ENCODE results near the gene CARD19. TPM values are rescaled to one million over a fixed set of nuclear protein-coding genes. Genes with fewer than 3 reads are reported as not detected.

Gene CARD19
- total RNA-seq, 4 donors from 2014 or later, result 12.2 to 68.3 (median 50.3) TPM

- TF ChIP-seq CTCF (IDR thresholded peaks at IDR 0.05; ENCODE audit: low read depth), result no peak
These were observed 18.2 kb upstream of the CARD19 start for GRCh38 chr9:93077811-93078210.

DNA sequence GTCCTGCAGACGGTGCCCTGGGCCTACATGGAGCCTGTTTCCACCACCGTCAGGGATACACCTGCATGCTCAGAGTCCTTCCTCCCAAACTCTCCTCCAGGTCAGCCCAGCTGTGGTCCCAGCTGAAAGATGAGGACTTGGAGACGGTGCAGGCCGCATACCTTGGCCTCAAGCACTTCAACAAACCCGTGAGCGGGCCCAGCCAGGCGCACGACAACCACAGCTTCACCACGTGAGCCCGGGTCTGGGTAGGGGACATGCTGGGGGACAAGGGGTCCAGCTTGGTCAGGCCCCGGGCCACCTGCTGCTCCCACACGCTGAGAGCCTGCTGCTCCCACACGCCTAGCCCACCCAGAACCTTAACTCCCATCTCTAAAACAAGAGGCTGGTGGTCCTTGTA lies 16.6 kb upstream of the CARD19 start:
- TF ChIP-seq CTCF (IDR thresholded peaks at IDR 0.05; ENCODE audit: low read depth), result no peak

- no peak for TF ChIP-seq CTCF (IDR thresholded peaks at IDR 0.05; ENCODE audit: low read depth)
These were observed 15.6 kb upstream of the CARD19 start for GRCh38 chr9:93080406-93080805.

DNA sequence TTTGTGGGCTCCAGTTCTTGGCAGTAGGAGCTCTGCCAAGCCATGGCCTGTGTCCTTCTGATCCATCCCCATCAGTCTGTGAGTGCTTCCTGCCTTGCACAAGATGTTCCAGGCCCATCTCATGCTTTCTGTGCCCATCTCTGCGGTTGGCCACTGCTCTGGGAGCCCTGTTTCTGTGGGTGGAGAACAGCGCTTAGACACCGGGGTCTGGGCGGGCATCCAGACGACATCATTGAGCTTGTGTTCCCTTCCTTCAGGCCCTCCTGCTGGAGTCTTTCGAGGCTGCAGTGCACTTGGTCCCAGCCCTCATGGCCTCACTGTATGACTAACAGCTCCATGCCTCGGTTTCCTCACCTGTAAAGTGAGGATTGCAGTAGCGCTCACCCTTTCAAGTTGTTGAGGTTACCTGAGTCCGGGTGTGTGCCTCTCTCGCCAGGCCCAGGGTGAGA lies 14.9 kb upstream of the CARD19 start:
- no peak for TF ChIP-seq CTCF (IDR thresholded peaks at IDR 0.05; ENCODE audit: low read depth)

GRCh38 chr9:93081931-93082330 lies 14.1 kb upstream of the CARD19 start:
- no peak for TF ChIP-seq CTCF (IDR thresholded peaks at IDR 0.05; ENCODE audit: low read depth)

DNA sequence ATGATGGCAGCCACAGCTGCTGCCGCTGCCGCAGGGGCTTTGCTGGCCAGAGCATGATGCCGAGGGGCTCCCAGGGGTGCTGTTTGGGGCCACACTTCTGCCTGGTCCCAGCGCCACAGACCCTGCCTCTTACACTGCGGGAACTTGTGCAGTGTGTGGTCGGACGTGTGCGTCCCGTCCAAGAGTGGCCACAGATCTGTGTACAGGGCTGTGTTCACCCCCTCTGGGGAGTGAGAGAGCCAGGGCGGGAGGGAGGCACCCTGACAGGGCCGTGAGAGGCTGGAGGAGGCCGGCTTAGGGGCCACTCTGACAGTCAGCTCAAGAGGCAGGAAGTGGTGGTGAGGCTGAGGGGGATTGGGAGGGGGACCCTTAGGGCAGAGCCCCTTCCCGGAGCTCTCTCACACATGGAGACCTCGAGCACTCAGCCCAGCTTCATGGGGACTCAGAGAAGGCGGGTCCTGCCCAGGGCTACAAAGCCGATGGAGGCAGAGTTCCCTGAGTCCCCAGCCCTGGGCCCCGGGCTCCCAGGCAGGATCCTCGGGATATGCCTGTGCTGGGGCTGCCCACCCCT lies 13.1 kb upstream of the CARD19 start:
- TF ChIP-seq CTCF (IDR thresholded peaks at IDR 0.05; ENCODE audit: low read depth), result no peak

DNA sequence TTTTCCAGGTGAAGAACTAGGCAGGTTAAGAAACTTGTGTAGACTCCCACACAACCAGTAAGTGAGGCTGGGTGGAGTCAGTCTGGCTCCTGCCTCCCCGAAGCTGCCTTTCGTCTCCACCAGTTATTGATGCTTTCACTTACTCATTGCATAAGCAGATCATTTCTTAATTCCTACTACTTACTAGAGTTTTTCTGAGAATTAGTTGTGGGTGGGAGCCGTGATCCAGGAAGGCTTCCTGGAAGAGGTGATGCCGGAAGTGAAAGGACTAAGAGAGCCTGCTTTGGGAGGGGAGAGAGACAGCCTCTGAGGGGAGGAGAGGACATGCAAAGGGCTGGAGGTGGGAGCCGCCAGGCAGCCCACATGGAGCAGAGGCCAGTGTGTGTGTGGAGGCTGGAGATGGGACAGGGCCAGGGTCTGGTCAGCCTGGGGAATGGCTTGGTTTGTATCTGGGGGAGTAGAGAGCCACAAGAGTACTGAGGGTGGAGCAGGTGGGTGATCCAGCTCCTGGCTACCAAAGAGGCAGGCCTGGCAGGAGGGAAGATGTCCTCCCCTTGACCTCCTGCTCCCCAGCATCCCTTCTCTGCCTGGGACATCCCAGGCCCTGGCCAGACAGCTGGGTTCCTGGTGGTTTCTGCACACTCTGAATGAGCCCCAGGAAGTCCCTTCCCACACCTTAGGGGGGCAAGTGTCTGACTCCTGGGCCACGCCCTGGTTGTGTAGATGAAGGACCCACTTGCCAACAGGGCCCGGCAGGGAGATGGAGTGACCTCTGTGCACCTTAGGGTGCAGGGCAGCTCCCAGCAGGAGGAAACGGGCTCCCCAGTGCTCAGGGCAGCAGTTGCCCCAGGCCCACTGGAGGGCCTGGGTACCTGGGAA lies 12.2 kb upstream of the CARD19 start:
- TF ChIP-seq CTCF (IDR thresholded peaks at IDR 0.05; ENCODE audit: low read depth), result no peak
